HCT116 (cell line): Measurements from ENCODE around the gene PRPSAP1. TPM values are rescaled to one million over a fixed set of nuclear protein-coding genes. Genes with fewer than 3 reads are reported as not detected.

ENCODE experiments used
- ATAC-seq: fragments of 200-7000 bp; cut with Tn5 transposase; 2 replicates; pipeline ENCODE4 v1.9.1; 2020; ENCODE audit warnings: mild to moderate bottlenecking, moderate library complexity
- BruUV-seq: library from RNA; stranded (reverse); fragments of 400-500 nt; replicated peaks from 2 replicates; lab custom pipeline; 2021; lab: Mats Ljungman, UMichigan
- CTCF ChIA-PET: fragments of 300-600 bp; sonication (Branson Sonifier 250); formaldehyde crosslinking; loops from one replicate; lab custom pipeline; 2021; ENCODE audit warnings: antibody characterized with exemption; lab: Charles Lee
- POLR2A ChIA-PET: fragments of 300-600, 350-600 bp; sonication (Branson Sonifier 250); formaldehyde crosslinking; loops from one replicate; lab custom pipeline; 2021; ENCODE audit warnings: antibody characterized with exemption; lab: Charles Lee
- RAD21 ChIA-PET, 2 experiments: fragments of 300-600 bp; sonication (Branson Sonifier 250); formaldehyde crosslinking; loops; one replicate each; lab custom pipeline; 2023; ENCODE audit warnings: low total read pairs in 2 of 2; ENCODE audit not compliant: uncharacterized antibody in 2 of 2, unreplicated experiment in 2 of 2, low non-redundant PET in 1 of 2; lab: Charles Lee
- DNase-seq: peaks from one replicate; pipeline ENCODE4 v3.0.0-alpha.2; 2010; ENCODE audit warnings: low read depth, low spot score
- H2AFZ ChIP-seq: fragments of 200-600 bp; shearing (Covaris generic), sonication (generic); 2 replicates; pipeline ENCODE4 v1.6.1; 2017; ENCODE audit warnings: low read depth, mixed run types, mixed read lengths, antibody characterized with exemption, low read length; ENCODE audit not compliant: poor library complexity, severe bottlenecking
- H3K27ac ChIP-seq: 2 replicates; pipeline ENCODE4 v1.5.1; 2012; ENCODE audit warnings: low read depth, low read length
- H3K27me3 ChIP-seq: fragments of 200-600 bp; sonication (generic); 2 replicates; pipeline ENCODE4 v1.6.1; 2016; ENCODE audit warnings: mixed run types, low read length, mixed read lengths; ENCODE audit not compliant: insufficient read depth
- H3K36me3 ChIP-seq, 2 experiments: fragments of 200-500 bp in 1 of 2; fragments of 200-600 bp in 1 of 2; sonication (Bioruptor generic) in 1 of 2; sonication (generic) in 1 of 2; 2 replicates each; pipeline versions ENCODE4 v1.5.1 to v1.6.1; 2014 to 2016; ENCODE audit warnings: low read length in 2 of 2, inconsistent platforms in 1 of 2, mixed read lengths in 1 of 2, mixed run types in 1 of 2; ENCODE audit not compliant: insufficient read depth in 2 of 2, control insufficient read depth in 1 of 2
- H3K4me1 ChIP-seq, 2 experiments: fragments of 200-600 bp in 1 of 2; sonication (generic) in 1 of 2; 2 replicates each; pipeline versions ENCODE4 v1.5.1 to v1.6.1; 2012 to 2017; ENCODE audit warnings: low read length in 2 of 2, inconsistent platforms in 1 of 2, mild to moderate bottlenecking in 1 of 2, mixed read lengths in 1 of 2, mixed run types in 1 of 2, moderate library complexity in 1 of 2; ENCODE audit not compliant: insufficient read depth in 2 of 2, control insufficient read depth in 1 of 2
- H3K4me2 ChIP-seq: fragments of 200-600 bp; sonication (generic); 2 replicates; pipeline ENCODE4 v1.6.1; 2017; ENCODE audit warnings: mixed run types, low read length, mixed read lengths
- H3K4me3 ChIP-seq, 2 experiments: fragments of 200-600 bp in 1 of 2; sonication (generic) in 1 of 2; replicated peaks in 1 of 2; 2 replicates each; pipeline ENCODE4 v1.5.1; 2011 to 2016; ENCODE audit warnings: low read length in 2 of 2, control low read depth in 1 of 2, low read depth in 1 of 2, mild to moderate bottlenecking in 1 of 2, mixed read lengths in 1 of 2, mixed run types in 1 of 2
- H3K79me2 ChIP-seq: fragments of 200-600 bp; sonication (generic); 2 replicates; pipeline ENCODE4 v1.6.1; 2017; ENCODE audit warnings: mild to moderate bottlenecking, mixed run types, low read length, moderate library complexity, mixed read lengths; ENCODE audit not compliant: insufficient read depth
- H3K9ac ChIP-seq: fragments of 200-600 bp; sonication (generic); 2 replicates; pipeline ENCODE4 v1.6.1; 2016; ENCODE audit warnings: low read length, mixed read lengths
- H3K9me2 ChIP-seq: fragments of 200-600 bp; sonication (generic), shearing (Covaris generic); 2 replicates; pipeline ENCODE4 v1.6.1; 2017; ENCODE audit warnings: mixed run types, mild to moderate bottlenecking, moderate library complexity; ENCODE audit not compliant: insufficient read depth
- H3K9me3 ChIP-seq, 2 experiments: fragments of 200-500 bp in 1 of 2; fragments of 200-600 bp in 1 of 2; sonication (Bioruptor generic) in 1 of 2; sonication (generic) in 1 of 2; 2 replicates each; pipeline ENCODE4 v1.6.1; 2014 to 2017; ENCODE audit warnings: low read length in 2 of 2, mixed read lengths in 2 of 2, inconsistent platforms in 1 of 2, low read depth in 1 of 2, mild to moderate bottlenecking in 1 of 2, mixed run types in 1 of 2, moderate library complexity in 1 of 2; ENCODE audit not compliant: control insufficient read depth in 1 of 2, insufficient read depth in 1 of 2
- H4K20me1 ChIP-seq: fragments of 200-600 bp; sonication (generic), shearing (Covaris generic); 2 replicates; pipeline ENCODE4 v1.6.1; 2017; ENCODE audit warnings: mixed run types, mild to moderate bottlenecking, moderate library complexity; ENCODE audit not compliant: insufficient read depth
- EZH2 ChIP-seq: fragments of 200-600 bp; sonication (generic); IDR thresholded peaks from 2 replicates; pipeline ENCODE4 v1.6.1; 2017; ENCODE audit warnings: antibody characterized with exemption, mixed run types
- RAD21 ChIP-seq: IDR thresholded peaks from 2 replicates; pipeline ENCODE4 v1.6.1; 2012; ENCODE audit warnings: low read depth, mild to moderate bottlenecking
- SIN3A ChIP-seq: IDR thresholded peaks from 2 replicates; pipeline ENCODE4 v1.6.1; 2012; ENCODE audit warnings: low read depth
- SRF ChIP-seq: IDR thresholded peaks from 2 replicates; pipeline ENCODE4 v1.6.1; 2012; ENCODE audit warnings: low read depth
- intact Hi-C: fragments of 100-400 bp; cut with micrococcal nuclease; formaldehyde crosslinking; loops from 2 replicates; pipeline ENCODE4 v1.10.0; 2022
- total RNA-seq: library from RNA; stranded (reverse); gene quantifications from one replicate; pipeline ENCODE4 v1.2.1, GENCODE V29; 2021; ENCODE audit not compliant: unreplicated experiment
- TF ChIP-seq, protein P1 (sequence below), 3 experiments: fragments of 200-600 bp in 1 of 3; sonication (generic) in 1 of 3; IDR thresholded peaks in 2 of 3; conservative IDR thresholded peaks in 1 of 3; 2 replicates each; pipeline ENCODE4 v1.5.1; 2012 to 2017; ENCODE audit warnings: low read depth in 2 of 3, low read length in 2 of 3, antibody characterized with exemption in 1 of 3, borderline replicate concordance in 1 of 3, control low read depth in 1 of 3, mild to moderate bottlenecking in 1 of 3, mixed read lengths in 1 of 3, mixed run types in 1 of 3, moderate library complexity in 1 of 3; ENCODE audit not compliant: insufficient read depth in 1 of 3

Gene PRPSAP1
- total RNA-seq, 1 experiment from 2014 or later = 81.4 TPM

DNA sequence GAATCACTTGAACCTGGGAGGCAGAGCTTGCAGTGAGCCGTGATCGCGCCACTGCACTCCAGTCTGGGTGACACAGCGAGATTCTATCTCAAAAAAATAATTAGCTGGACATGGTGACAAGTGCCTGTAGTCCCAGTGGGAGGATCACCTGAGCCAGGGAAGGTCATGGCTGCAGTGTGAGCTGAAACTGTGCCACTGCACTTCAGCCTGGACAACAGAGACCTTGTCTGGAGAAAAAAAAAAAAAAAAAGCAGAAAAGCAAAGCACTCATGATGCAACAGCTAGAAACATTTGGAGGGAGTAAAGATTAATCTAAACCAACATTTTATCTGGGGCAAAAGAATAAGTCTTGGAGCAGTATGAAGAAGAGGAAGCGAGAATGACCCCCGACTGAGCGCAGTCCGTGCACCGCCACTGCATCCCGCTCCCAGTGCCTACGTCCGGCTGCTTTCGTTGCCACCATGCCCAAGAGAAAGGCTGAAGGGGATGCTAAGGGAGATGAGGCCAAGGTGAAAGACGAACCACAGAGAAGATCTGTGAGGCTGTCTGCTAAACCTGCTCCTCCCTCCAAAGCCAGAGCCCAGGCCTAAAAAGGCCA is 8.2 kb downstream of the PRPSAP1 start (continued):
- TF ChIP-seq SRF = no peak

DNA sequence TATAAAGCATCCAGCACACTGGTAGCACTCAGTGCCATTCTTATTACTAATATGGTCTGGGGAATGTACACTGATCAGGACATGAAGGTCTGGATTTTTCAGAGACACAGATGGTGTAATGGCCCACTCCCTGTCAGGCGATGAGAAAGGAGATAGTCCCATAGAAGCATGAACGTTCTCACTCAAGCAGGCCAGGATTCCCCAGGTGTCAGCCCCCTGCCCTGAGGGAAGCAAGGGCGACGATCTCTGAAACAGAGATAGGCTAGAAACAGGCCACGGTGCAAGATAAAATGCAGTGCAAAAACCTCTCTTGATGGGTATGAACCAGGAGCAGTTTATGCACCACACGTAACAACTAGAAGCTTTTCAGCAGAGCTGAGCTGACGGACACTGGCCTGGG is 10.6 kb downstream of the PRPSAP1 start:
- Histone ChIP-seq H3K4me1 (no peaks in the 10 kb centered on the region), H4K20me1 (no peaks in the 10 kb centered on the region), H3K27ac (no peak overlapping the region), H3K9ac (no peak overlapping the region), H3K9me2 (no peaks in the 10 kb centered on the region), H3K9me3 (no peaks in the 10 kb centered on the region), H3K27me3 (no peaks in the 10 kb centered on the region), H3K36me3 (peaks cover 34 to 41% of the 10 kb centered on the region in 2 experiments), H3K79me2 (peaks cover 14% of the 10 kb centered on the region), H3K4me2 (no peak overlapping the region), H3K4me3 (no peak overlapping the region), H2AFZ (no peak overlapping the region)
- no peak for TF ChIP-seq EZH2
- TF ChIP-seq, protein P1, sequence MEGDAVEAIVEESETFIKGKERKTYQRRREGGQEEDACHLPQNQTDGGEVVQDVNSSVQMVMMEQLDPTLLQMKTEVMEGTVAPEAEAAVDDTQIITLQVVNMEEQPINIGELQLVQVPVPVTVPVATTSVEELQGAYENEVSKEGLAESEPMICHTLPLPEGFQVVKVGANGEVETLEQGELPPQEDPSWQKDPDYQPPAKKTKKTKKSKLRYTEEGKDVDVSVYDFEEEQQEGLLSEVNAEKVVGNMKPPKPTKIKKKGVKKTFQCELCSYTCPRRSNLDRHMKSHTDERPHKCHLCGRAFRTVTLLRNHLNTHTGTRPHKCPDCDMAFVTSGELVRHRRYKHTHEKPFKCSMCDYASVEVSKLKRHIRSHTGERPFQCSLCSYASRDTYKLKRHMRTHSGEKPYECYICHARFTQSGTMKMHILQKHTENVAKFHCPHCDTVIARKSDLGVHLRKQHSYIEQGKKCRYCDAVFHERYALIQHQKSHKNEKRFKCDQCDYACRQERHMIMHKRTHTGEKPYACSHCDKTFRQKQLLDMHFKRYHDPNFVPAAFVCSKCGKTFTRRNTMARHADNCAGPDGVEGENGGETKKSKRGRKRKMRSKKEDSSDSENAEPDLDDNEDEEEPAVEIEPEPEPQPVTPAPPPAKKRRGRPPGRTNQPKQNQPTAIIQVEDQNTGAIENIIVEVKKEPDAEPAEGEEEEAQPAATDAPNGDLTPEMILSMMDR (IDR thresholded peaks at IDR 0.05 in 2 of 3, conservative IDR thresholded peaks at IDR 0.05 in 1 of 3; ENCODE audit: borderline replicate concordance in 1 of 3, insufficient read depth in 1 of 3, low read depth in 2 of 3, low read length in 2 of 3) = no peak
- TF ChIP-seq RAD21 = no peak
- TF ChIP-seq SIN3A = no peak
- ChIA-PET CTCF (no interaction called here), RAD21 (no interaction called here), POLR2A (no interaction called here)
- DNase-seq (no peak), ATAC-seq (no peak)
- BruUV-seq = no TSS peak
- intact Hi-C loops = no loop called here
